Lower lobe of right lung (tissue), 2 donors: ENCODE data around the gene PDLIM5. TPM values are rescaled to one million over a fixed set of nuclear protein-coding genes. Genes with fewer than 3 reads are reported as not detected.
"Not testable (repeated sequence)": the region's sequence is repeated elsewhere in the genome, so short reads cannot be mapped to it uniquely, and the experiment has no call there.

Experiments
- ATAC-seq, 2 donors: fragments of 200-7000 bp; cut with Tn5 transposase; one replicate each; pipeline ENCODE4 v1.9.1; 2020 to 2022; ENCODE audit warnings: mild to moderate bottlenecking in 2 of 2, moderate library complexity in 2 of 2
- DNase-seq: peaks from one replicate; pipeline ENCODE4 v3.0.0-alpha.2; 2020
- H3K27ac ChIP-seq: fragments of 200-600 bp; one replicate; pipeline ENCODE4 v1.8.0; 2022
- H3K27me3 ChIP-seq: fragments of 200-600 bp; one replicate; pipeline ENCODE4 v1.8.0; 2022; ENCODE audit warnings: low read depth
- H3K36me3 ChIP-seq: fragments of 200-600 bp; one replicate; pipeline ENCODE4 v1.8.0; 2022; ENCODE audit warnings: mild to moderate bottlenecking
- H3K4me1 ChIP-seq: fragments of 200-600 bp; one replicate; pipeline ENCODE4 v1.8.0; 2022
- H3K4me3 ChIP-seq: fragments of 200-600 bp; one replicate; pipeline ENCODE4 v1.8.0; 2022; ENCODE audit warnings: mild to moderate bottlenecking
- H3K9me3 ChIP-seq: fragments of 200-600 bp; one replicate; pipeline ENCODE4 v1.8.0; 2022
- intact Hi-C: fragments of 100-400 bp; cut with DNase I; formaldehyde crosslinking; loops from one replicate; pipeline ENCODE4 v1.11.0; 2022
- total RNA-seq: library from RNA; stranded (reverse); fragmentation: NEBNext Ultra II Directional; extraction: Animal tissue kit (Norgen Biotek cat#: 25700); gene quantifications from one replicate; pipeline ENCODE4 v1.2.1, GENCODE V29; 2021
- TF ChIP-seq, protein P1 (sequence below): fragments of 200-600 bp; IDR thresholded peaks from one replicate; pipeline ENCODE4 v1.8.0; 2022; ENCODE audit warnings: antibody characterized with exemption, mild to moderate bottlenecking
- donor health status: DM: no; HTN: yes; CAD: no; lungs with severe emphysema.

PDLIM5 gene
- total RNA-seq, 1 donor from 2014 or later, result 75.8 TPM

- H3K36me3 ChIP-seq, result no peaks in the 10 kb centered on the region
- H3K27ac ChIP-seq, result no peak overlapping the region
- ATAC-seq (no peak), DNase-seq (no peak)
- H3K9me3 ChIP-seq, result no peaks in the 10 kb centered on the region
- TF ChIP-seq, protein P1, sequence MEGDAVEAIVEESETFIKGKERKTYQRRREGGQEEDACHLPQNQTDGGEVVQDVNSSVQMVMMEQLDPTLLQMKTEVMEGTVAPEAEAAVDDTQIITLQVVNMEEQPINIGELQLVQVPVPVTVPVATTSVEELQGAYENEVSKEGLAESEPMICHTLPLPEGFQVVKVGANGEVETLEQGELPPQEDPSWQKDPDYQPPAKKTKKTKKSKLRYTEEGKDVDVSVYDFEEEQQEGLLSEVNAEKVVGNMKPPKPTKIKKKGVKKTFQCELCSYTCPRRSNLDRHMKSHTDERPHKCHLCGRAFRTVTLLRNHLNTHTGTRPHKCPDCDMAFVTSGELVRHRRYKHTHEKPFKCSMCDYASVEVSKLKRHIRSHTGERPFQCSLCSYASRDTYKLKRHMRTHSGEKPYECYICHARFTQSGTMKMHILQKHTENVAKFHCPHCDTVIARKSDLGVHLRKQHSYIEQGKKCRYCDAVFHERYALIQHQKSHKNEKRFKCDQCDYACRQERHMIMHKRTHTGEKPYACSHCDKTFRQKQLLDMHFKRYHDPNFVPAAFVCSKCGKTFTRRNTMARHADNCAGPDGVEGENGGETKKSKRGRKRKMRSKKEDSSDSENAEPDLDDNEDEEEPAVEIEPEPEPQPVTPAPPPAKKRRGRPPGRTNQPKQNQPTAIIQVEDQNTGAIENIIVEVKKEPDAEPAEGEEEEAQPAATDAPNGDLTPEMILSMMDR, result no peak
- no peaks in the 10 kb centered on the region for H3K27me3 ChIP-seq
- H3K4me3 ChIP-seq, result no peak overlapping the region
- peaks cover 6% of the 10 kb centered on the region for H3K4me1 ChIP-seq
- intact Hi-C loops, result no loop called here
Measured at GRCh38 chr4:94477227-94477626, 25.5 kb downstream of the PDLIM5 start.

- H3K4me1 ChIP-seq, DNase-seq, H3K36me3 ChIP-seq, H3K4me3 ChIP-seq, H3K27me3 ChIP-seq, H3K9me3 ChIP-seq, intact Hi-C loops, H3K27ac ChIP-seq, ATAC-seq: not testable (repeated sequence)
Measured at GRCh38 chr4:94478805-94479204, 27.1 kb downstream of the PDLIM5 start.

- intact Hi-C loops, result no loop called here
- Histone ChIP-seq H3K36me3 (no peaks in the 10 kb centered on the region), H3K27me3 (no peaks in the 10 kb centered on the region), H3K9me3 (no peaks in the 10 kb centered on the region), H3K27ac (no peak overlapping the region), H3K4me3 (no peak overlapping the region), H3K4me1 (no peaks in the 10 kb centered on the region)
- TF ChIP-seq, protein P1, result no peak
- no peak for DNase-seq
- ATAC-seq, result no peak
Measured at GRCh38 chr4:94479358-94480141, 27.8 kb downstream of the PDLIM5 start.

DNA sequence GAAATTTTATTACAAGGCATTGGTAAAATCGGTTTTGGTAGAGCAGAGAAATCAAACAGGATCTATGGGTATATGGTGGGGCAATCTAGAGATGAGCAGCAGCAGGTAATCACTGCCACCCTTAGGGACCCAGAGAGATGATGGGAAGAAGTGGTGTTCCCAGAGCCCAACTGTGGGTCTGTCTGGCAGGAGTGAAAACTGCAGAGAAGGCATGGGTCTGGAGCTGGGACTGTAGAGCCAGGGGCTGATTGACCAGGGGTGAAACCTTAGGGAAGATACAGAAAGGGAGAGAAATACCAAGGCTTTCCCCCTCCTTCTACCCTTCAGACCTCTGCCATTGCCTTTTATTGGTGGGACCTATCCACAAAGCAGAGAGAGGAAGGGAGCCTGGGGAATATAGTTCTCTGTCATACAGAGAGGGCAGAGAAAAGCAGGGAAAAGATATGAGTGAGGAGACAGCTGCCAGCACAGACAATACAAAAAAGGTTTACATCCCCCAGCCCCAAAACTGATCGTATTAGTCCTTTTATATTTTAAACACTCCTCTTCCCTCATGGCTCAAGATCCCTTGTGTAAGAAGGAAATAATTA lies 28.7 kb downstream of the PDLIM5 start:
- H3K36me3 ChIP-seq, result no peaks in the 10 kb centered on the region
- no peak overlapping the region for H3K27ac ChIP-seq
- no peaks in the 10 kb centered on the region for H3K9me3 ChIP-seq
- TF ChIP-seq, protein P1, result no peak
- DNase-seq (no peak), ATAC-seq (peak in 1 of 2 donors; percentile 9)
- intact Hi-C loops, result no loop called here
- H3K4me3 ChIP-seq, result no peak overlapping the region
- no peaks in the 10 kb centered on the region for H3K27me3 ChIP-seq
- no peaks in the 10 kb centered on the region for H3K4me1 ChIP-seq

DNA sequence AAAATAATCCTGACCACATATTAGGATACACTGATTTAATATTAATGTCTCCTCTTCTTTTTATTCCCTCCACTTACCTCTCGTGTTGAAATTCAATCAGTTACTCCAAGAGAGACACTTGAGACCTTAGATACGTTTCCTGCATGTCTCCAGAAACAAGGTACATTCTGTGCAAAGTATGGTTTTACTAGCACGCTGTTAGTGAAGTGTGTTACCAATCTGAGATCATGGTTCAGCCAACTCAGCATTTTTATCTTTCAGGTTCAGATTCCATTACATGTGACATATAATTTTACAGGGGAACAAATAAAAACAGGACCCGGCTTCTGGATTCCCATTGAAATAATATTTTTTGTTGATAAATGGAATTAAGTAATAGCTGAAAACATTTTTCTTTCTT lies 32.2 kb downstream of the PDLIM5 start:
- Histone ChIP-seq H3K9me3 (no peaks in the 10 kb centered on the region), H3K27ac (no peak overlapping the region), H3K27me3 (no peaks in the 10 kb centered on the region), H3K4me3 (no peak overlapping the region), H3K4me1 (peaks cover 8% of the 10 kb centered on the region), H3K36me3 (no peaks in the 10 kb centered on the region)
- TF ChIP-seq, protein P1, result no peak
- DNase-seq (no peak), ATAC-seq (no peak)
- intact Hi-C loops, result no loop called here

GRCh38 chr4:94484818-94485217 lies 33.1 kb downstream of the PDLIM5 start:
- DNase-seq (no peak), ATAC-seq (no peak)
- TF ChIP-seq, protein P1, result no peak

More at GRCh38 chr4:94484818-94485217, 33.1 kb downstream of the PDLIM5 start:
- Histone ChIP-seq H3K4me1 (peaks cover 8% of the 10 kb centered on the region), H3K9me3 (no peaks in the 10 kb centered on the region), H3K27me3 (no peaks in the 10 kb centered on the region), H3K27ac (no peak overlapping the region), H3K4me3 (no peak overlapping the region), H3K36me3 (no peaks in the 10 kb centered on the region)
- intact Hi-C loops, result no loop called here
